GM21619 (cell line): Measurements from ENCODE around the gene INF2.
"Not testable (repeated sequence)": the region's sequence is repeated elsewhere in the genome, so short reads cannot be mapped to it uniquely, and the experiment has no call there.

ENCODE experiments used
- ATAC-seq: cut with Tn5 transposase; IDR thresholded peaks from one replicate; pipeline ENCODE4 v1.9.1; 2021; ENCODE audit not compliant: unreplicated experiment

The INF2 gene

DNA sequence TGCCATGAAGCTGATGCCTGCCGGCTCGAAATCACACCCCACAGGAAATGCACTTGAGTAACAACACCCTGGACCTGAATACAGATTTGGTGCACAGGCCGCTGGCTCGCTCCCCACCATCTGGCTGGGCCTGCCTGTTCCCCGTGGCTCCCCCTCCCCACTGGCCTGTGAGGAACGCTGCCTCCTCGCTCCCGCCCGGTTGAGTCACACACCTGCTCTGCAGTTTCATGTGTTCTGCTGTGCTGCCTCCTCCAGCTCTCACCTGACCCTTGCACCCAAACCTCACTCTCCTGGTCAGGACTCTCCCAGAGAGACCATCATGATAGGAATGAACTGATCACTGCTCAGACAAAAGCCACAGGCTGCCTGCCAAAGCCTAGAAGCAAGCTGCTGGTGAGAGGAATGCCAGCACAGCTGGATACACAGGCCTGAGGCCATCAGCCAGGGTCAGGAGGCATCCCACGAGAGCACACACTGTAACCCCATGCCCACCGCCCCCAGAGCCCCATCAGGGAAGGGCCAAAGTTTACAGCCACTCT is 59.8 kb downstream of the INF2 start:
- ATAC-seq, result no peak

DNA sequence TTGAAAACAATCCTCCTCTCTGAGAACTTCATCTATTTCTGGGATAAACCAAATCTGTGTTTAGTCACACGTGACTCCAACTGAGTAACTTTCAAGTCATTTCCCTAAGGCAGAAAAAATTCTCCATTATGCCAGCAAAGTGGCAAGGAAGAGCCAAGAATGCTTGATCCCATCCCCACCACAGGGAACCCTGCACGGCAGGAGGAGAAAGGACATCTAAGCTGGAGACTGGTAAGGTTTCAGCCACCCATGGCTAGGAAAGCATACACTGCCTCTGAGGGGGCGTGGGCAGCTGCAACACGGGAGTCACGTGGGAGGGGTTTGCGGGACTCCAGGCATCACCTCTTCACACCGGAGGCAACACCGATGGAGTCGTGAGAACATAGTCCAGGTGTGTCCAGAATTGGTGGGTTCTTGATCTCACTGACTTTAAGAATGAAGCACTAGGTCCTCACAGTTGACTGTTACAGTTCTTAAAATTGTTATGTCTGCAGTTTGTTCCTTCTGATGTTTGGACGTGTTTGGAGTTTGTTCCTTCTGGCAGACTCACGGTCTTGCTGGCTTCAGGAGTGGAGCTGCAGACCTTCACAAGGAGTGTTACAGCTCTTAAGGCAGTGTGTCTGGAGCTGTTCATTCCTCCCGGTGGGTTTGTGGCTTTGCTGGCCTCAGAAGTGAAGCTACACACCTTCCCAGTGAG is 60.8 kb downstream of the INF2 start:
- no peak for ATAC-seq

DNA sequence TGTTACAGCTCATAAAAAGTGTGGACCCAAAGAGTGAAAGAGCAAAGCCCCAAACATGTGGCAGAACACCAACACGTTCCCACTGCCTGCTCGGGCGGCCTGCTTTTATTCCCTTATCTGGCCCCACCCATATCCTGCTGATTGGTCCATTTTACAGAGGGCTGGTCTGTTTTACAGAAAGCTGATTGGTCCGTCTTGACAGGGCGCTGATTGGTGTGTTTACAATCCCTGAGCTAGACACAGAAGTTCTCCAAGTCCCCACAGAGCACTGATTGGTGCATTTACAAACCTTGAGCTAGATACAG is 61.3 kb downstream of the INF2 start:
- ATAC-seq, result not testable (repeated sequence)

DNA sequence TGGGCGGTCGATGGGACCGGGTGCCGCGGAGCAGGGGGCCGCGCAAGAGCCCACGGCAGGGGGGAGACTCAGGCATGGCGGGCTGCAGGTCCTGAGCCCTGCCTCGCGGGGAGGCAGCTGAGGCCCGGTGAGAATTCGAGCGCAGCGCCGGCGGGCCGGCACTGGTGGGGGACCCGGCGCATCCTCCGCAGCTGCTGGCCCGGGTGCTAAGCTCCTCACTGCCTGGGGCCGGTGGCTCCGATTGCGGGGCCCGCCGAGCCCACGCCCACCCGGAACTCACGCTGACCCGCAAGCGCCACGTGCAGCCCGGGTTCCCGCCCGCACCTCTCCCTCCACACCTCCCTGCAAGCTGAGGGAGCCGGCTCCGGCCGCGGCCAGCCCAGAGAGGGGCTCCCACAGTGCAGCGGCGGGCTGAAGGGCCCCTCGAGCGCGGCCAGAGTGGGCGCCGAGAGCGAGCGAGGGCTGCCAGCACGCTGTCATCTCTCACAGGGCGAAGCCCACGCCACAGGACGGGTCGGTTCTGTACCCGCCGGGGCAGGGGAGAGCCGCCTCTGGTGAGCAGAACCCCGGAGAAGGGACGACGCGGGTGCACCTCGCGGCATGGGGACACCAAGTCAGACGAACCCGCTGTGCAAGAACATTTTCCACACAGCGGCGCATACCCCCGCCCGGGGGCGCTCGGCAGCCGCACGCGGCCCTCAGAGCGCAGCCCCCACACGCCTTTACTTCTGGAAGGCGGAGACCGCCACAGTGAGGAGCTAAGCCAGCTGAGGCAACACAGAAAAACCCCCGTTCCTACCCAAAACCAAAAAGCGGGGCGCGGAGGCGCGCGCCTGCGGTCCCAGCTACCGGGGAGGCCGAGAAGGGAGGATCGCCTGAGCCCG is 62.4 kb downstream of the INF2 start:
- ATAC-seq, result no peak

DNA sequence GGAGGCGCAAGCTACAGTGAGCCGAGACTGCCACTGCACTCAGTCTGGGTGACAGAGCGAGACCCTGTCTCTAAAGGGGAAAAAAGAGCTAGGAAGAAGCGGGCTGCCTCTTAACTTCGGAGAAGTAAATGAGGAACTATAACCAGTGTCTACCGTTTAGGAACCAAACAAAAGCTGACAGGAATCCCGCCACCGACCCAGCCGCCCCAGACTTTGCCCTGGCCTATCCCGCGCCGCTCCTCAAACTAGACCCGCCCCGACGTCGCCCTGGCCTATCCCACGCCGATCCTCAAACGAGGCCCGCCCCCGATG is 63.0 kb downstream of the INF2 start:
- ATAC-seq, result no peak

DNA sequence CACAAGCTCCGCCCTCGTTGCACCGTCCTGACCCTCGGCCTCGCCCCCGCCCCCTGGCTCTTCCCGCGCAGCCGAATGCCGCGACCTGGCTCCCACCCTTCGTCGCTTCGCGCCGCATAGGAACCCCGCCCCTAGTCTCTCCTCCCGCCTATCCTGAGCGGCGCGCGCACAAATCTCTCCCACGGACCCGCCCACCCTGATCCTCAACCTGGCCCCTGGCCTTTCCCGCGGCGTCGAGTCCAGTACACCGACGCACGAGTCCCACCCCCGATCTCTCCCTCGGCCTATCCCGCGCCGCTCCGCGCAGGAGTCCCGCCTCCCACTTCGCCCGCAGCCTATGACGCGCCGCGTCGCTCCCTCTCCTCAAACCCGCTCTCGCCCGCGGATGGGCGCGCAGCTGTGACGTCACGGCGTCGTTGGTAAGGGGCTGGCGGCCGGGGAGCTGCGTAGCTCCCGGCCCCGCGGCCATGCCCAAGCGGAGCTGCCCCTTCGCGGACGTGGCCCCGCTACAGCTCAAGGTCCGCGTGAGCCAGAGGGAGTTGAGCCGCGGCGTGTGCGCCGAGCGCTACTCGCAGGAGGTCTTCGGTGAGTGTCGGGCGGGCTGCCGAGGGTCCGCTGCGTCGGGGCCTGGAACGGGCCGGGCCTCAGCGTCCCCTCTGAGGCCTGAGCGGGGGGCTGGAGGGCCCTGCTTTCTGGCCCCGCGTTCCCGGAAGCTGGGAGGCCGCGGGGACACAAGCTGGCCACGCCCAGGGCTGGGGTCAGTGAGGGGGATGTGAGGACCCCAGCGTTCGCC is 63.5 kb downstream of the INF2 start, which contains the start of gene SIVA1:
Gene SIVA1, plus strand, starts transcription at position 413 of the 793 bp plus-strand sequence. Its CDS starts 55 bp downstream, at position 468.
- ATAC-seq, result peak; percentile 87

DNA sequence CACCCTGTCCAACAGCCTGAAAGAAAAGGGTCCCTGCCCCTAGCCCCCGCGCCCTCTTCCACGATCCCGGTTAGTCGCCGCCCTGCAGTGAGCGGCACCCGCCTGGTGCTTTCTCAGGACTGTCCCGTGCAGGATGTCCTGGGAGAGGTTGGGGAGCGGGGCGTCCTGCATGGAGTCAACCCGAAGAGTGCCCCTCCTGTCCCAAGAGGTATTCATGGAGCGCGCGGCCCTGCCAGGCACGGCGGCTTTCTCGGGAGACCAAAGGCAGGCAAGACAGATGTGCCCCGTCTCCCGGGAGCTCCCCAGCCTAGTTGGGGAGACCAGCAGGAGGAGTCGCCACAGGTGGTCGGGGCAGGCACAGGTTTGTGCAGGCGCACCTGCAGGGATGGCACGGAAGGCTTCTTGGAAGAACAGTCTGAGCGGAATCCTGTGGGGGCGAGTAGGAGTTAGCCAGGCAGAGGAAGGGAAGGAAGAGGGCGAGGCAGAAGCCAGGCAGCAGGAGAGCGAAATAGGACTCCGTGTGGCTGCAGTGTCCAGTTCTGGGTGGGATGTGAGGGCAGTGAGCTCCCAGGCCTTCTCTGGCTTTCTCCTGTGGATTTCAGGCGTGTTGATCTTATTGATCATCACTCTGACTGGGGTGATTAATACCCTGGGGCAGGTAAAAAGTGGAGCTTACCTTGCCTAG is 64.3 kb downstream of the INF2 start:
- ATAC-seq, result no peak

DNA sequence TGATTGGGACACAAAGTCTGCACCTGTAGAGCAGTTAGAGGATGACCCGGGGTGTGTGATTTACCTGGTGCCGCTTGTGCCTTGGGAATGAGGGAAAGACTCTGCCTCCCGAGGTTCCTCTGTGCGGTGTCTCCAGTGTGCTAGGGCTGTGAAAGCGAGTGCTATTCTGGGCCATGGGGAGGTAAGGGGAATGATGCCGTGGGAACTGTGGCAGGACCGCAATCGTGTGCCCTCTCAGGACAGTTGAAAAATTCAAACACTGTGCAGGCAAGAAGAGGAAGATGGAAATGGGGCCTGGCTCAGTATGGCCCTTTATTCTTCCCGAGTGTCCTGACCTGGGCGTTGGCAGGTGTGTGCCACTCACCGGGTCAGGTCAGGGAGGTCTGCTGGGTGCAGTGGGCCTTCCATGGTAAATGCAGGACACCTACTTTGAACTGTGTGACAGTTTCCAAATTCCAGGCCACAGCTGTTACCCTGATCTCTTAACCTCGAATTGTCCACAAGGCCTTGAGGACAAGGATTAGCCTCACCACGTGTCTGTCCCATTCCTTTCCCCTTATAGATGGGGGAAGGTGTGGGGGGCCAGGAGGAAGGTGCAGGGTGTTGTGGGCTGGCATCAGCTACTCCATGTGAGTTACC is 64.9 kb downstream of the INF2 start:
- ATAC-seq, result no peak

DNA sequence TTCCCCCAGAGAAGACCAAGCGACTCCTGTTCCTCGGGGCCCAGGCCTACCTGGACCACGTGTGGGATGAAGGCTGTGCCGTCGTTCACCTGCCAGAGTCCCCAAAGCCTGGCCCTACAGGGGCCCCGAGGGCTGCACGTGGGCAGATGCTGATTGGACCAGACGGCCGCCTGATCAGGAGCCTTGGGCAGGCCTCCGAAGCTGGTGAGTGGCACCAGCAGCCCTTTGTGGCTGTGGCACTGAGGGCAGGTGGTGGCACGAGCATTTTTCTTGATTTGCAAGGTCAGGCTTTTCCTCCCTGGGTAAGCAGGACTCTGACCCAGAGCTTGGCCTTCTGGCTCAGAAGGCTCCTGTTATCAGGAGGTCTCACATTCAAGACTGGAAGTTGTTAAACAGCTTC is 66.2 kb downstream of the INF2 start:
- ATAC-seq, result no peak

DNA sequence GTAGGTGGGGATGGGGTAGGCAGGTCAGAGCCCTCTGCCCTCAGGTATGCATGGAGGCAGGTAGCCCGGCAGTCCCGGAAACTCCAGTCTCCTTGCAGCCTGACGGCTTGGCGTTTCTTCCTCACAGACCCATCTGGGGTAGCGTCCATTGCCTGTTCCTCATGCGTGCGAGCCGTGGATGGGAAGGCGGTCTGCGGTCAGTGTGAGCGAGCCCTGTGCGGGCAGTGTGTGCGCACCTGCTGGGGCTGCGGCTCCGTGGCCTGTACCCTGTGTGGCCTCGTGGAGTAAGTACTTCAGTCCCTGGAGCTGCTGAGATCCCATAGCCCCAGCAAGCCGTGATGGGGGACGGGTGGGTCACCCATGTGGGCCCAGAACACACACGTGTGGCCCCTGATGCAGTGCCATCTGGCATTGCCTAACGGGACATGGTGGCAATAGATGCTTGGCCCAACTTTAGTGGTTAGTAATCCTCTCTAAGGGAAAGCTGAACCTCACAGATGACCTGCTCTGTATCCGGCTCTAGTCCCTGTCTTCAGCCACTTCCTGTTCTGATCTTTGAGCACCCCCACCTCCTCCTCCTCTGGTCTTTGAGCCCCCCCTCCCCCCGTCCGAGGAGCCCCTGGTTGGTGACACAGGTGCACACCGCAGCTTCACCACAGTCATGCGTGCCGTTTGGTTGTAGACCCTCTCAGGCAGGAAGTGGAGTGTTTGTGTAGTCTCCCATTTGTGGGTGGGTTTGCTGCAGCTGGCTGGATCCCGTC is 67.2 kb downstream of the INF2 start:
- ATAC-seq, result no peak

DNA sequence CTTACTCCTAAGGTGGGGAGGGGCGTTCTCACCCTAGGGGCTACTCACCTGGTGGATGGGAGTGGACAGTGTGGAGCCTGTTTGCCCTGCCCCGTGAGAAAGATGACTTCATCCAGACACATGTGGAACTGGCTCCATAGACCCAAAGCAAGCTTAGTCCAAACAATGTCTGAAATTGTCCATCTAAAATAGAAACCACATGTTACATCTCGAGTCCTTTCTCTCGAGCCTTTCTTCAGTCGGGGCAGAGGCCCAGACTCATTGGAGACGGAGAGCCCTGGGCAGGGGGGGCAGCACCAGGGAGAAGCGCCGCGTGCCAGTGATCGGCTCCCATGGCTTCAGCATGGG is 67.8 kb downstream of the INF2 start:
- no peak for ATAC-seq

DNA sequence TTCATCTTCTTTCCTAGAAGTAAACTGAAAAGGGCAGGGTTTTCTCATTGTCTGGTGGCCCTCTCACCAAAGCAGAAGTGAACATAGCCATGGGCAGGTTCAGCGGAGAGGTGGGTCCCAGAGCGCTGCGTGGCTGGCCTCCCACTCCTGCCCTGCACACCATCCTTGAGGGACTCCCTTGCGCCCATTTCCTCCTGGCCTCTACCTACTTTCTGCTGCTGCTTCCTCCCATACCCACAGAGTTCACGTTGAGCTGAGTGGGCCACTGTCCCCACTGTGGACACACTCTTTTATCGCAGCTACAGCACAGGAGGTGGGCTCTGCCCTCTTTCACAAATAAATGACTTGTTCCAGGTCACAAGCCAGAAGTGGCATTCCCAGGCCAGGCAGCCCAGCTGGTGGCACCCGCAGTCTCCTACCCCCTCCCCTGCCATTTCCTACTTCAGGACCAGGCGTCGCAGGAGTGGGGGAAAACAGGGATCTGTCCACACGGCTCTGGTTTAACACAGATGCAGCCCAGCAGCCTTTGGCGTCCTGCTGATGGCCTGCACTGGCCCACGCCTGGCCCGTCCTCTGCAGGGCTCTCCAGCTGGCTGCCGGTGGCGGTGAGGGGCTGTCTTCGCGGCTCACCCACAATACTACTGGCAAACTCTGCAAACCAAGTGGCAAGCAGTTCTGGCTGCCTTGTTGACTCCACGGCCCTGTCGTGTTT is 68.4 kb downstream of the INF2 start:
- ATAC-seq, result no peak

DNA sequence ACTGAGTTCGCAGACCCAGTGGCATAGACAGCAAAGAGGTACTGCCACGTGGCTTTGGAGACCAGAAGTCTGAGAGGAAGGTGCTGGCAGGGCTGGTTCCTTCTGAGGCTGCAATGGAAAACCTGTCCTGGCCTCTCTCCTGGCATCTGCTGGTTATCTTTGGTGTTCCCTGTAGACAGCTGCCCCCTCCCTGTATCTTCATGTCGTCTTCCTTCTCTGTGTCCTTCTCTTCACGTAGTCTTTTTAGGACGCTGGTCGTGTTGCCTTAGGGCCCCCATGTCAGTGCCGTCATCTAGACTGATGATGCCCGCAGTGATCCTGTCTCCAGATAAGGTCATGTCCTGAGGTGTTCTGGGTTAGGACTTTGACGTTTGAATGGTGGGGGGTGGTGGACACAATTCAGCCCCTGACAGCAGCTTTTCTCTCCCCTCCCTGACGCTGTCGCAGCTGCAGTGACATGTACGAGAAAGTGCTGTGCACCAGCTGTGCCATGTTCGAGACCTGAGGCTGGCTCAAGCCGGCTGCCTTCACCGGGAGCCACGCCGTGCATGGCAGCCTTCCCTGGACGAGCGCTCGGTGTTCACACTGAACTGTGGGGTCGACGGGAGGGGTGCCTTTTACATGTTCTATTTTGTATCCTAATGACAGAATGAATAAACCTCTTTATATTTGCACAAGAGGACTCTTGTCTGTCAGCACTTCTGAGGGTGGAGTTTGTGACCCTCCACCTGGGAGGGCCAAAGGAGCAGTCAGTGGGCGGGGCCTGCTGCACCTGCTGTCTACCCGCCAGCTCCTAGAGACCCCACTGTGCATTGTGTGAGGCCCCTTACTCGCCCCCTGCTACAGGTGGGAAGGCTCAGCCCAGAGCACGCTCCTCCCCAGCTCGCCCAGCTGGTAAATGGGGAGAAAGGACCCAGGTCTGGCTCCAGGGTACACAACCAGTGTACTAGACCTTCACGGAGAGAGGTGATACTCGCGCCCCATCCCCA is 69.9 kb downstream of the INF2 start:
- ATAC-seq, result no peak

DNA sequence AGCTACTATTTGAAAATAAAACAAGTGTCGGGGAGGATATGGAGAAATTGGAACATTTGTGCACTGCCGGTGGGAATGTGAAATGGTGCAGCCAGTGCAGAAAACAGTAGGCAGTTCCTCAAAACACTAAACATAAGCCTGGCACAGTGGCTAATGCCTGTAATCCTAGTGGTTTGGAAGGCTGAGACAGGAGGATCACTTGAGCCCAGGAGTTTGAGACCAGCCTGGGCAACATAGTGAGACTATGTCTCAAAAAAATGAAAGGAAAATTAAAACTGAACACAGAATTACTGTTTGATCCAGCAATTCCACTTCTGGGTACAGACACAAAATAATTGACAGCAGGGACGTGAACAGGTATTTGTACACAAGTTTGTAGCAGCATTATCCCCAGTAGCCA is 76.1 kb downstream of the INF2 start:
- no peak for ATAC-seq

DNA sequence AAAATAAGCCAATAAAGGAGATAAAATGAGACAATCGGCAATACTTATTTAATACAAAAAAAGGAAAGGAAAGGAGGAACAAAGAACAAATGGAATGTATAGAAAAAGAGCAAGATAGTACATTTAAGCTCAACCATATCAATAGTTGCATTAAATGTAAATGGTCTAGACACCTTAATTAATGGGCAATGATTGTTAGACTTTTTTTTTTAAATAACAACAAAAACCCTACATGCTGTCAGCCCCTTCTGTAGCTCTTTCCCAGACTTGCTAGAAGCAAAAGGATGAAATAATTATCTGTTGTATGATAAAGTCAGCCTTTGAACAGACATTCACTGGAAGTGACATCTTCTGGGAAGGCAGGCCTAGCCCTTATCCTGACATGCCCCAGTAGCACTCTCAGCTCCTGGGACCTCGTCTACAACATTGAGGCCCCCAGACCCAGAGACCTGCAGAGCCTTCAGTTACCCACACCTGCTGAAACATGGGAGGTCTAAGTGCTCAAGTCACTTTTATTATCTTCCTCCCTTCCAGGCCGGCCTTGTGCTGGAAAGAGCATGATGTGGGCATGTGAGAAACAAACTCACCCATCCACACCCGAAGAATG is 76.9 kb downstream of the INF2 start:
- no peak for ATAC-seq

DNA sequence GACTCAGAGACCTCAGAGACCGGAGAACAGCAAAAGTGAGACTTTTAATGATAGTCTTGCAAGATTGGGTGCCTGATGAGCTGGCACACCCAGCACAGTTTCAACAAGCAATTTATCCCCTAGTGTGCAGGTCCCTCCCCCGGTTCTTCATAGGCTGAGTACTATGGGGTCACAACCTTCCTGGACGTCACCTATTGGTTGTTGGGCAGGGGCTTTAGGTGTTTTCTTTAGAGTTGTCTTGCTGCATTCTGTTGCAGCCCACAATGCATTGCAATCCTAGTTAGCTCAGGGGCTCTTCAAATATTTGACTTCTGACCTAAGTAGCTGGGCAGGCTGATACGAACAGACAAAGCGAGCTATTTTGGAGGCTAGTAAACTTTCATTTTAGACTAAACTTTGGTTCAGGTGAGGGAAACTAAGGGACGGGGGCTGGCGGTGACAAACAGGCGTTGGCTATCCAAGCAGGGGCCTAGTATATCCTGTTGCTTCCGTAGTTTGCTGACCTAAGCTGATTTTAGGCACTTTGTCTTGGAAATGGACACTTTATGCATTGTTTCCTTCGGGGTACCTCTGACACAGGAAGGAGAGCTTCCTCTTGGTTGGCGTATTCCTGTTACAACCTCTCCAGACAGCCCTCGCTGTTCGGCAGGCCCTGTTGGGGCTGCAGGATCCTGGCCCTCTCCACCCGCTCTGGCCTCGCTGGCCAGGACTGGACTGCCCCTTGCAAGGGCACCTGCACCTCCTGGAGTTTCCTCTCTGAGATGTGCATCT is 77.6 kb downstream of the INF2 start:
- no peak for ATAC-seq

DNA sequence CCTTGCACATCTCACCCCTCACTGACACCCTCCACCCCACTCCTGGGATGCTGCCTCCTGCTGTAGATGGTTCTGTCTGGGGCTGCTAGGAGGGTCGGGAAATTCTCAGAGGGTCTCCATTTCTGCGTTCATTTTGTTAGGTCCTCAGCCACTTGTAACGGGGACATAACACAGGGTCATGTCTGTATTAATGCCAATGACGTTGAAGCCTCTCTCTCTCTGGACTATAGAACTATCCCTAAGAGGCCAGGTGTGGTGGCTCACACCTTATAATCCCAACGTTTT is 78.2 kb downstream of the INF2 start:
- no peak for ATAC-seq
